DMS79 (cell line): ENCODE results near the gene HACL1.

ENCODE experiments used
- DNase-seq: peaks from one replicate; lab custom pipeline; 2025; lab: John Stamatoyannopoulos, UW

Gene HACL1

DNA sequence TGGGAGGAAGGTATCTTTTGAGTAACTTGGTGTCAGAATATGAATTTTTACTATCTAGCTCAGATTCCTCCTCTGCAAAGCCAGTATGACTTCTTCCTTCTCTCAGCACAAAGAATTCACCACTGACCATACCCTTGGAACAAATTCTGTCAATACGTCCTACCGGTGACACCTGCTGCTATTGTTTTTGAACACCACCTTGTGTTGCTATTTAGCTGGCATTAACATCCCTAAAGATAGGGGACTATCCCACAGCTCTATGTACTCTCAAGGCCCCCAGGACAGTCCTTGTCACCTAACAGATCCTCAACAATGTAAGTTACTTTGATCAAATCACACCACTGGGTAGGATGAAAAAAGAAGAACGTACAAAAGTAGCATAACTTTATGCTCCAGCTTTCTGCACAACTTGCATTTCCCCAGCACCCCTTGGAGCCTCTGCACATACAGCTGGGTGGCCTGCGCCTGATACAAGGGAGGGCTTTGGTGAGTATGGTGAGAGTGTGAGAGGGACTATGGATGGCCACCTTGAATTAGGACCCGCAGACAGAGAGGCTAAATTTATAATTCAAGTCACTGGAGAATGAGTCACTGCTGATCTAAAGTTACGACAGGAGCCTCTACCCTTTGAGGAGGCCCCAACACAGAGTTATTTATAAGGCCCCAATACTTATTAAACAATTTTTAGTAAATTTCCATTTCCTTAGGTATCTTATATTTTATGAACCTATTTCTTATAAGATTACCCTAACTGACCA lies 77.5 kb downstream of the HACL1 start:
- DNase-seq = no peak

DNA sequence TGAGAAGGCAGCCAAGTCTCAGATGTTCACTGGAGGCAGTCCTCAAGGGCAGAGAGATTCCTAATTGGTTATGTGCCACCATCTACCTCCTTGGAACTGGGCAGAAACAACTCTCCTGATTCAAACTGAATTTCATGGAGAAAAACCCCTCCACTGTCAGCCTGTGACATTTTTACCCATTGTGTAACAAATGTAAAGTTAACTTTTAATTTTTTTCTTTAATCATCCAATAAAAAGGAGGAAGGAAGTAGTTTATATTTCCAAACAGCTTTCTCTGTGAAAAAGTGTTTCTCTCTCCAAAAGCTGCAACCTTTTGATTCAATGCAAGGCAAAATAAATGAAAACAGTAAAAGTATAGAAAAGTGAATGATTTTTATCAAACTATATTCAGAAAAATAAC lies 79.4 kb downstream of the HACL1 start:
- no peak for DNase-seq

DNA sequence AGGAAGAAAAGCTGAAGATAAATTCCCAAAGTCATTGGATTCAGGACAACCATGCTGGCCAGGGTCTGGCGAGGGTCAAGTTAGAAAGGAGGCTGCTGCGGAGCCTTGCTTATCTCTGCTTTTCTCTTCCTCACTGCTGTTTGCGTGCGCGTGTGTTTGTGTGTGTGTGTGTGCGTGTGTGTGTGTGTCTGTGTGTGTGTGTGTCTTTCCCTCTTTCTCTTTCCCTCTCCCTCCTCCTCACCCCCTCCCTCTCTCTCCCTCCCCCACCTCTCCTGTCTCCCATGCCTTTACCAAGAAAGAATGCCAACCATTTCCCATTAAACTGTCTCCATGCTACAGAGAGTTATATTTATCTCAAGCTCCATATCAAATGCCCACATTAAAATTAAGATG lies 79.8 kb downstream of the HACL1 start, which contains the start of gene COLQ:
TSS of gene COLQ (minus strand) at position 134 of the 393 bp plus-strand sequence. CDS start at position 53, 81 bp downstream.
- DNase-seq = no peak

DNA sequence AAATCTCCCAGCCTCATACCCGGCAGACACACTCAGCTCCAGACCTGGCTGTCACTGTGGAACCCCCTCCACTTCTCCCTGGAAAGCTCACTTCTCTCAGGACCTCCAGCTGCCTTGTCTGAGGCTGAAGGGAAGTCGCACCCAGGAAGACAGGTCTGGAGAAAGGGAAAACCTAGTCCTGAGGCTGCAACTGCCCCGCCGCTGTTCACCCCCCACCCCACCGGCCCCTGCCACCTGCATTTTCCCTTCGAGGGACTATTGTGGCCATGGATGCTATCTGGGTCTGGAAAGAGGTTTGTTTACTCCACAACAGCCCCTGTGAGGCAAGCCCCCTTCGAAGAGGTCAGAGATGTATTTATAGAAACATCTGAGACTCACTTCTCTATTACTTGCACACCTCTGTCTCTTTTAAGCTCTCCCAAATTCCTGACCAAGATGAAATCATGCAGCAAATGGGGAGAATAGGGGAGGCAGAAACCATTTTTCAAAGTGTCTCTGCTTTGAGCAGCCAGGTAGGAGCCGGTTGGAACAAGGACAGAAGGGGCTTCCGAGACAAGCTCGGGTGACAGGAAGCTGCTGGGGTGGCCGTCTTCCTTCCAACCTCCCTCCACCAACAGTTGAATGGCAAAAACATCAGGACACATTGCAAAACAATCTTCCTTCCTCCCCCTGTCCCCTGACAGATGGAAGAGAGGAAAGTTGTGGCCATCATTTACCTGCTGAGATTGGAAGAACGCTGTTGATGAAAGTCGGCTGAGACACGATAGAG lies 80.4 kb downstream of the HACL1 start:
- DNase-seq = no peak

DNA sequence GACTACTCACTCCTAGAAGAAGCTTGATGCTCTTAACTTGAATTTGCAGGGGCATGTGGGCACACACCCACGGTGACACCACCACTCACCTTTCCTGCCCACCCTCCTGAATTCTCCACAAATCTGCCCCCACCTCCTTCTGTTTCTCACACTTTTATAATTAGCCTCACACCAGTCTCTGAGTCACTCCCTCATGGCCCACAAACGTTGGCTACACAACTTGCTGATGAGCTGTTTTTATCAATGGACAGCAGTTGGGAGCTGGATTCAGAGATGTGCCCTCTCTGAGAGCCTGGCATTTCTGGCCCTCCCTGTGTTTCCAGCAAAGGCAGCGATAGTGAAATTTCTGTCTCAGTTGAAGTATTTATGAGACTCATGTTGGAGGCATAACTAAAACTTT lies 81.2 kb downstream of the HACL1 start:
- DNase-seq = no peak

DNA sequence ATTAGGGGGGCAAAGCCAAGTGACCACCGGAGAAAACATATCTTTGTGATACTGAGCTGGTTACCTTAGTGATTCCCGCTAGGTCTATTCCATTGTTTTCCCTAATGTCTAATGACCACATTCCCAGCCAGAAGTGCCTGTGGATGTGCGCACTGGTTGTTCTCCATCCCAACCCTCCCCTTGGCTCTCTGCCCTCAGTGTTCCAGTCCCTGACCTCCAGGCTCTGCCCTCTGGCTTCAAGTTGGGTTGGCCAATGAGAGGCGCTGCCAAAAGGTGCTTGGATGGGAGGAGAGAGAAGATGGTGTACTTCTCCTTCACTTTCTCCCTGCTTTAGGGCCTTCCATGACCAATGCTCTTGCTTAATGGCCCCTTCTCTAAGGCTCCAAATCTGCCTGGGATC lies 82.3 kb downstream of the HACL1 start:
- DNase-seq = no peak

DNA sequence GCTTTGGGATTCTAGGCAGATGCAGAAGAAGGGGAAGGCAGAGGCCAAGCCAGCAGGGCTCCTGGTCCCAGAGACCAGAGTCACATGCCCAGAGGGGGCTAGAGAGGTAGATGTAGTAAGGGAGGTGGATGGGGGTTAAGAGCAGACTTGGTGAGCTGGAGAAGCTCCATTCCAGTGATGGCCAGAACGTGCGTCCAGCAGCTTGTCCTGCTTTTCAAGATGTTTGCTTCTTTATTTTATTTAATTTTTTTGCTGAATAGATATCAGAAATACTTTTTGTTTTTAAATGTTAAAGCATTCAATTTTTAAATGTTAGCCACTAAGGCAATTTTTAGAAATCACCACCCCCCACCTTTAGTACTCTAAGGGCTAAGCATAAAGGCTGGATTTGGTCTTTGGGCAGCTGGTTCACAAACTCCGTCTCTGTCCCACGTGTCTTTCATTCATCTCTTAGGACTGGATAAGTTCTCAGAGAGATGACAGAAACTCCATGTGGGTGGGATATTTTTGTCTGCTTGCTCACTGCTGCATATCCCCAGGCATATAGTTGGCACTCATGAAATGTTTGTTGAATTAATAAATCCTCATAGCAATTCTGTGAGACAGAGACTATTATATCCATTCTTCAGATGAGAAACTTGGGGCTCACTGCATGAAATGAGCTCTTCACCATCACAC lies 86.6 kb downstream of the HACL1 start:
- no peak for DNase-seq

DNA sequence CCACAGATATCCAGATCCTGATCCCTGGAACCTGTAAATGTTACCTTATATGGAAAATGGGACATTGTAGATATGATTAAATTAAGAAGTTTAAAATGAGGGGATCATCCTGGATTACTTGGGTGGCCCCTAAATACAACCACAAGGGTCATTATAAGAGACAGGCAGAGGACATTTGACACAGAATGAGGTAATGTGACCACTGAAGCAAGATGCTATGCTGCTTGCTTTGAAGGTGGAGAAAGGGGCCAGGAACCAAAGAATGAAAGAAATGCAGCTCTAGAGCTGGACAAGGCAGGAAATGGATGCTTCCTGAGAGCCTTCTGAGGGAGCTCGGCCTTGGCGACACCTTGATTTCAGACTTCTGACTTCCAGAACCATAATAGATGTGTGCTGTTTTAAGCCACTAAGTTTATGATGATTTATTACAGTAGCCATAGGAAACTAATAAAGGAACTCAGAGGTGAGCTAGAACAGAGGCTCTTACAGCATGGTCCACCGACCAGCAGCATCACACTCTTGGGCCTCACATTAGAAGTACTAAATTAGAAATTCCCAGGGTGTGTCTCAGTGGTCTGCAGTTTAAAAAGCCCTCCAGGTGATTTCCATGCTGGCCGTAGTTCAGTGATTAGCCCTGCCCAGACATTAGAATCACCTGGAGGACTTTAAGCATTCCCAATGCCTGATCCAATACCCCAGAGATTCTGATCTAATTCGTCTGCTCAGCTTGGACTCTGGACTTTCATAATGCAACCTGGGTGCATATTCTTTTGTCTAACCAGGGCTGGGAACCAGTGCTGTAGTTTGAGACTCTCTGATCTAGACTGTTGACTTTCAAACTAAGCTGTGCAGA lies 87.3 kb downstream of the HACL1 start:
- DNase-seq = no peak

DNA sequence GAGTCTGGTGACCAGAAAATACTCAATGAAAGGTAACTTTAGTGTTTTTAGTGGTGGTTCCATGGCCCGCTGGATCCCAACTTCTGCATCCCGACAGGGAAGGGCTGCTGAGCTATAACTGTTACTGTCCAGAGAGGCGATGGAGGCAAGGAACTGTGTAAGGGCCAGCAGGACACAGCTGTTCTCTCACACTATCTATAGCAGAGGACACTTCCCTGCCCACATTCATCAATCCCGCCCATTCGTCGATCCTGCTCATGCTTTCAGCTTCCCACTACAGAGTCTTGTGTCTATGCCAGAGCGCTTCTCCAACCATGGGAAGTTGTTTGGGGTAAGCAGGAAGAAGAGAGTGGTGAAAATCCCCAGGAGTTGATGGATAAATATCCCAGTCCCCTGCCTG lies 88.3 kb downstream of the HACL1 start:
- DNase-seq = no peak

DNA sequence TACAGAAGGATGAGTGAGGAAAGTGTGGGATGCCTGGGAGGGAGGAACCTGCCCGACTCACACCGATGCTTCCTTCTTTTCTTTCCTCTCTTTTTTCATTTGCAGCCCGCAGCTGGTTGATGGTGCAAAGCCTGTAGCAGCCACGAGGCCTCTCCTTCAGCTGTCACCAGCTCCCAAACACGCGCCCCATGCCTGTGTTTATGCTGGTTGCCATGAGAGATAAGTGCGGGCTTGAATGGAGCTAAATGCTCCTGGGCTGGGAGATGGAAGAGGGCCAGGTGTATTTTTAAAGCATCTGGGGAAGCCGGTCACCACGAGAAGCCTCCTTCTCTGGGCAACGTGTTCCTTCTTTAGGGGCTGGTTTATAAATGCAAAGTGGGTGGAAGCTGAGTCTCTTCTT lies 89.2 kb downstream of the HACL1 start:
- peak; percentile 68 for DNase-seq

DNA sequence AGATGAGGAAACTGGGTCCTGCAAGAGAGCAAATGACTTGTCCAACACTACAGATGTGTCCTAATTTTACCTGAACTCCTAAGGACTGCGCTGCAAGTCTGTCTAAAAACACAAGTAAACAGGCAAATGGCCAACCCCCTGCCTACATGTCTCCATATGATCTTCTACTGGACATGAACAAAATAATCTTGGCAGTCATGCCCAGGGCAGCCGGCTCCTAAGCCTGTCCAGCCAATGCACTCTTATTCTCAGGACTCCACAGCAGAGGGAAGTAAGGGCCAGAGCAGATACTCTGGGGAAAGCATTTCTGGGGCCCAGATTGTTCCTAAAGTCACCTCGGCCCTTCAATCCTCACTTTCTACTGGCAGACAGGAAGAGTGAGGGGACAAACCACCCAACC lies 90.2 kb downstream of the HACL1 start:
- DNase-seq = no peak
